OCI-LY7 (cell line): ENCODE results near the gene NUTM1. TPM values are rescaled to one million over a fixed set of nuclear protein-coding genes. Genes with fewer than 3 reads are reported as not detected.

Experiments
- BruUV-seq: library from RNA; stranded (reverse); fragments of 400-500 nt; replicated peaks from 2 replicates; lab custom pipeline; 2021; lab: Mats Ljungman, UMichigan
- CTCF ChIA-PET: fragments of 300-600 bp; sonication (Branson Sonifier 250); formaldehyde crosslinking; loops from one replicate; lab custom pipeline; 2022; ENCODE audit warnings: antibody characterized with exemption; ENCODE audit not compliant: unreplicated experiment; lab: Charles Lee
- POLR2A ChIA-PET: fragments of 300-600 bp; sonication (Branson Sonifier 250); formaldehyde crosslinking; loops from one replicate; lab custom pipeline; 2022; ENCODE audit warnings: antibody characterized with exemption; lab: Charles Lee
- DNase-seq: peaks from one replicate; pipeline ENCODE4 v3.0.0-alpha.2; 2015; ENCODE audit warnings: low spot score
- H2AFZ ChIP-seq: fragments of 200-600 bp; sonication (generic), shearing (Covaris generic); 2 replicates; pipeline ENCODE4 v1.6.1; 2014; ENCODE audit warnings: mild to moderate bottlenecking, antibody characterized with exemption, low read length, moderate library complexity
- H3K27ac ChIP-seq: fragments of 200-600 bp; sonication (generic); 2 replicates; pipeline ENCODE4 v1.5.1; 2014; ENCODE audit warnings: mixed run types, low read depth, mild to moderate bottlenecking, moderate library complexity, low read length, inconsistent platforms; ENCODE audit not compliant: poor library complexity, severe bottlenecking
- H3K36me3 ChIP-seq: fragments of 200-600 bp; sonication (generic); 2 replicates; pipeline ENCODE4 v1.6.1; 2014; ENCODE audit warnings: mild to moderate bottlenecking, antibody characterized with exemption, low read length, moderate library complexity, mixed read lengths; ENCODE audit not compliant: insufficient read depth
- H3K4me1 ChIP-seq: fragments of 200-600 bp; sonication (generic); 2 replicates; pipeline ENCODE4 v1.5.1; 2014; ENCODE audit warnings: mild to moderate bottlenecking, low read length; ENCODE audit not compliant: insufficient read depth, poor library complexity, severe bottlenecking
- H3K4me2 ChIP-seq: fragments of 200-600 bp; sonication (generic); 2 replicates; pipeline ENCODE4 v1.6.1; 2014; ENCODE audit warnings: mild to moderate bottlenecking, low read length
- H3K4me3 ChIP-seq: fragments of 200-600 bp; sonication (generic); 2 replicates; pipeline ENCODE4 v1.5.1; 2014; ENCODE audit warnings: mild to moderate bottlenecking, low read depth, low read length; ENCODE audit not compliant: poor library complexity, severe bottlenecking
- H3K79me2 ChIP-seq: fragments of 200-600 bp; sonication (generic); 2 replicates; pipeline ENCODE4 v1.6.1; 2016; ENCODE audit warnings: low read depth, mild to moderate bottlenecking, low read length, moderate library complexity, mixed read lengths; ENCODE audit not compliant: insufficient read depth
- H3K9me2 ChIP-seq: fragments of 200-600 bp; sonication (generic); 2 replicates; pipeline ENCODE4 v1.6.1; 2016; ENCODE audit warnings: mild to moderate bottlenecking, low read length, mixed read lengths; ENCODE audit not compliant: insufficient read depth
- H3K9me3 ChIP-seq: fragments of 200-600 bp; sonication (generic); 2 replicates; pipeline ENCODE4 v1.6.1; 2014; ENCODE audit warnings: mild to moderate bottlenecking, mixed run types, low read length, mixed read lengths
- H4K20me1 ChIP-seq: fragments of 200-600 bp; sonication (generic); 2 replicates; pipeline ENCODE4 v1.6.1; 2014; ENCODE audit warnings: mild to moderate bottlenecking, antibody characterized with exemption, low read length, moderate library complexity, mixed read lengths; ENCODE audit not compliant: insufficient read depth
- CTCF ChIP-seq: fragments of 200-600 bp; sonication (generic); conservative IDR thresholded peaks from 2 replicates; pipeline ENCODE4 v1.5.1; 2014; ENCODE audit warnings: mild to moderate bottlenecking, antibody characterized with exemption, low read length, moderate library complexity, mixed read lengths
- EZH2phosphoT487 ChIP-seq: fragments of 200-600 bp; sonication (generic); IDR thresholded peaks from 2 replicates; pipeline ENCODE4 v1.6.1; 2018; ENCODE audit warnings: low read depth, borderline replicate concordance, mild to moderate bottlenecking, mixed run types, antibody characterized with exemption, low read length, moderate library complexity, mixed read lengths
- intact Hi-C: fragments of 100-400 bp; cut with micrococcal nuclease; formaldehyde crosslinking; loops from one replicate; pipeline ENCODE4 v1.10.0; 2022; ENCODE audit not compliant: unreplicated experiment
- total RNA-seq, 2 experiments: library from RNA; depleted of rRNA in 1 of 2; stranded (reverse); fragments of >200 nt in 1 of 2; shearing (Covaris generic) in 1 of 2; gene quantifications; 2 replicates each; pipeline ENCODE4 v1.2.3, GENCODE V29; 2014 to 2022

Gene NUTM1
- total RNA-seq, 2 experiments from 2014 or later: not detected

GRCh38 chr15:34353627-34354026 is 10.5 kb downstream of the NUTM1 start:
- no TSS peak for BruUV-seq
- no peak overlapping the region for H3K27ac ChIP-seq
- no peaks in the 10 kb centered on the region for H3K9me2 ChIP-seq
- ChIA-PET CTCF (no interaction called here), POLR2A (no interaction called here)
- H3K9me3 ChIP-seq: no peaks in the 10 kb centered on the region
- intact Hi-C loops: no loop called here
- H3K4me1 ChIP-seq: no peaks in the 10 kb centered on the region
- H3K4me2 ChIP-seq: no peak overlapping the region
- no peak overlapping the region for H3K4me3 ChIP-seq
- DNase-seq: no peak
- H2AFZ ChIP-seq: no peak overlapping the region
- TF ChIP-seq EZH2phosphoT487 (no peak), CTCF (no peak)
- H3K79me2 ChIP-seq: no peaks in the 10 kb centered on the region
- peaks cover 23% of the 10 kb centered on the region; the same call in 1 of the 2 replicates for H3K36me3 ChIP-seq
- H4K20me1 ChIP-seq: no peaks in the 10 kb centered on the region

GRCh38 chr15:34354286-34354685 is 11.2 kb downstream of the NUTM1 start:
- Histone ChIP-seq H3K4me2 (no peak overlapping the region), H3K9me2 (no peaks in the 10 kb centered on the region), H2AFZ (no peak overlapping the region), H4K20me1 (no peaks in the 10 kb centered on the region), H3K79me2 (no peaks in the 10 kb centered on the region), H3K27ac (no peak overlapping the region), H3K4me3 (no peak overlapping the region), H3K9me3 (no peaks in the 10 kb centered on the region), H3K4me1 (no peaks in the 10 kb centered on the region), H3K36me3 (peaks cover 29% of the 10 kb centered on the region)
- no peak for TF ChIP-seq EZH2phosphoT487
- TF ChIP-seq CTCF: no peak
- ChIA-PET CTCF (no interaction called here), POLR2A (interaction anchor here (0.6 kb wide), 1 partner anchor 129 kb away, joined by 3 read pairs; no protein-coding TSS in a partner anchor)
- intact Hi-C loops: no loop called here
- BruUV-seq: no TSS peak
- DNase-seq: no peak

GRCh38 chr15:34355241-34355640 is 12.1 kb downstream of the NUTM1 start:
- Histone ChIP-seq H3K4me1 (no peaks in the 10 kb centered on the region), H3K36me3 (peaks cover 38% of the 10 kb centered on the region), H3K4me2 (no peak overlapping the region), H4K20me1 (no peaks in the 10 kb centered on the region), H3K9me2 (no peaks in the 10 kb centered on the region), H3K79me2 (no peaks in the 10 kb centered on the region), H3K9me3 (no peaks in the 10 kb centered on the region), H3K27ac (no peak overlapping the region), H2AFZ (no peak overlapping the region), H3K4me3 (no peak overlapping the region)
- no peak for DNase-seq
- intact Hi-C loops: no loop called here
- CTCF ChIA-PET: no interaction called here
- TF ChIP-seq EZH2phosphoT487 (no peak), CTCF (no peak)
- BruUV-seq: no TSS peak
- POLR2A ChIA-PET: interaction anchor here (0.7 to 1.1 kb wide), 2 partner anchors 11 to 16 kb away, joined by 3 read pairs; partner anchors contain the start of gene LPCAT4
